ENCODE data around the gene PHLDB1.
"Not testable (repeated sequence)": the region's sequence is repeated elsewhere in the genome, so short reads cannot be mapped to it uniquely, and the experiment has no call there.

Gene PHLDB1

DNA sequence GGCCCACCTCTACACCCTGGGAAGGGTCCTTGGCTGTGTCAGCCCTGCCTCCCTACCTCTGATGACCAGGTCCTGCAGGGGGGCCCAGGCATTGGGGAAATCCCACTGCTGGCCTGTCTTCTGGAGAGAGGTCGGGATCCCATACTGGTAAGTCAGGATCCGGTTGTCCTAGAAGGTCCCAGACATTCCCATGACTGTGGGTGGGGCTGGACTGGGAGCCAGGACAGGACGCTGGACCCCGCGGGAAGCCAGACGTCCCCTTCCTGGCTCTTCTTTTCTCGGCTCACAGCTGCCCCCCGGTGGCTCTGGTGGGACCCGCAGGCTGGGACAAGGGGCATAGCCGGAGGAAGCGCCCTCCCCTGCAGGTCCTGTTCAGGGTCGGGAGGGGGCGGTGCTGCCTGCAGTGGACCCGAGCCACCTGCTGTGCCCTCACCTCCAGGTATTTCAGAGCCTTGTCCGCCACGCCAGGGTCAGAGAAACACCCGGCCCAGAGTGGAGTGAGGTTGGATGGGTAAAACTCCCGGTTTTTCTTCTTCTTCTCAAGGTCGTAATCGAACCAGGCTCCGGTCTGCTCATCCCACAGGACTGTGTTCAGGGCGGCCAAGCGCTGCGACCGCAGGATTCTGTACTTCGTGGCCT is 52.0 kb downstream of the PHLDB1 start:
- peak; percentile 71 for DNase-seq (ENCODE audit: low read depth)

DNA sequence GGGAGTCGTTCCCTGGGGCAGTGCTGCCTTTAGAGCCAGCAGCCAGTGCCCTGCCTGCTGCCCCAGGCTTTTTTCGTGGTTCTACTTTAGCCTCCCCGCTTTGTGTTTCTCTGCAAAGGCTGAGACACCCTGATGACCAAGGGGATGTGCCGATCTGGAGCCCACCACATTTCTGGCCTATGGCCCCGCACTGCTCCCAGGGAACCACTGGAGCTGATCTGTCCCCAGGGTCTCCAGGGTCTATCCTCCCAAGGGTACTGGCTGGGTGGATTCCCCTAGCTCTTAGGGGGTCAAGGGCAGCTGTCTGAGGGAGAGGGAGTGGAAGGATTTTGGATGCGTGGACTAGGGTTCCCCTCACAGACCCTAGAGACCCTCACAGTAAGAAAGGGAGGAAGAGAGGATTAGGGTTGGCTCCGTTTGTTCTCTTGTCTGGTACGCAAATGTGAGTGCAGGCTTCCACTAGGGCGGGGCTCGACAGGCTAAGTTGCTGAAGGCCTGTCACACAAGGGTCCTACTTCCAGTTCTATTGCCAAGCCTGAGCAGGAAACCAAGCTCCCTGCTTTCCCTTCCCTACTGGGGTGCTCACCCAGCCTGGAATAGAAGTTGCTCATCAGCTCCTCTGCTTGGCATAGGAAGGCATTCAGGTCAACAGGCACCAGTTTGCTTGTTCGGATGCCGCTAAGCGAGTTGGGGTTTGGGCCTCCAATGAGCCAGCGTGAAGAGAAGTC is 52.7 kb downstream of the PHLDB1 start:
- no peak for DNase-seq (ENCODE audit: low read depth)

DNA sequence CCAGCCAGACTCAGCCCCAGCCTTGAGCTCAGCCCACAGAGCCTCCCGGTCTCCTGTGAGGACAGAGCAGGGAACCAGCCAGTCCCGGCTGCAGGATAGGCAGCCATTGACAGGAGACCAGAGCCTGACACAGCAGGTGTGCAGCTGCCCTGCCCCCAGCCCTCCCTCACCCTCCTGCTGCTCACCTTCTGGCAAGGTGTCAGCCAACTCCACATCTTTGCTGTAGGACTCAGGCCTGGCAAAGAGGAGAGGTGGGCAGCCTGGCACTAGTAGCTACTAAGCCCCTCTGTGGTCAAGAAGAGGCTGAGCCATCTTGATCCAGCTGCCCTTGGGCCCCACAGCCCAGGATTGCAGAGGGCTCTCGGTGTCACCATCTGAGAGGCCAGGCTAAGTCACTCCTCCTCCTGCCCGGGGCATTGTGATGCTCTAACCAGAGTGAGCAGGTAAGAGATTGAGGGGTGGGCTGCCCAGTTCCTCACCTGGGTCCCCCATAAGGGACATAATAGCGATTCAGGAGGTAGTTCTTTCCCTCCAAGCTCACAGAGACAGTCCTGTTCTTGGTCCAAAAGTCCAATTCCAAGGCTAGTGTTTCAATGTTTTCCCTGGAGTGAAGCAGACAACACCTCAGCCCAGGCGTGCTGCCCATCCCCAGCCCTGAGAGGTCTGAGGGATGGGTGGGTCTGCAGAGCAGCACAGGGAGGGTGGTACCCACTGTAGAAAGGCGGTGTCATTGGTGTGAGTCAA is 53.4 kb downstream of the PHLDB1 start:
- no peak for DNase-seq (ENCODE audit: low read depth)

DNA sequence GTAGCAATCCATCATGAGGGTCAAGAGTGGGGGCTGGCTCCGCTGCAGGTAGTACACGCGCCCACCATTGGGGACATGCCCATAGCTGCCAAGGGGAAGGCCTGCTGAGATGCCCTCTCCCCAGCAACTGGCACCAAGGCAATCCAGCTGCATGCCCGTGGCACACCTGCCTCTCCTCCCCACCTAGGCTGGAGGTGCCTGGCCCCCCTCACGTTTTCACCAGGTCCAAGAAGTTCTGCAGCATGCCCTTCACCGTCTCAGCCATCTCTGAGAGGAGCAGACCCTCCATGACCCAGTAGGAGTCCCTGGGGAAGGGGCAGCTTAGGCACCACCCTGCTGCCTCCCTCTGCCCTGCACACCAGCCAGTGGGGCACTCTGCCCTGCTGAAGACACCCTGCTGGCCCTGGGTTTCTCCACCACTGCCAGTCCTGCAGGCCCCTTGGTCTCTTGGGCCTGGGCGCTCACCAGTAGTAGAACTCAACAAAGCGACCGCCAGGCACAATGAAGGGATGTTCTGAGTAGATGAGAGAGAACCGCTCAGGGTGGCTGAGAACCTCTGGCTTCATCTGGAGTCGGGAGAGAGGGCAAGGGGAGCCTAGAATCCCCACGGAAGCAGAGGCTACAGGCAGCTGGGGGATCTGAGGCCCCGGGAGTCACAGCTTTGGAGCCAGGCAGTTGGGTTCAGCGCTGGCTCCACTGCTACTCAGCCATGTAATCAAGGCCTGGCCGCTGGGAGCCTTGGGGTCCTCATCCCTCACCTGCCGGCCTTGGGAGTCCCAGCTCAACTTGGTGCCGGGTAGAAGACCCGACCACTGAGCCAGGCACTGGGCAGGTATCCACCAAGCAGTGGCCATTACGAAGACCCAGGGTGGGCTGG is 54.2 kb downstream of the PHLDB1 start:
- no peak for DNase-seq (ENCODE audit: low read depth)

DNA sequence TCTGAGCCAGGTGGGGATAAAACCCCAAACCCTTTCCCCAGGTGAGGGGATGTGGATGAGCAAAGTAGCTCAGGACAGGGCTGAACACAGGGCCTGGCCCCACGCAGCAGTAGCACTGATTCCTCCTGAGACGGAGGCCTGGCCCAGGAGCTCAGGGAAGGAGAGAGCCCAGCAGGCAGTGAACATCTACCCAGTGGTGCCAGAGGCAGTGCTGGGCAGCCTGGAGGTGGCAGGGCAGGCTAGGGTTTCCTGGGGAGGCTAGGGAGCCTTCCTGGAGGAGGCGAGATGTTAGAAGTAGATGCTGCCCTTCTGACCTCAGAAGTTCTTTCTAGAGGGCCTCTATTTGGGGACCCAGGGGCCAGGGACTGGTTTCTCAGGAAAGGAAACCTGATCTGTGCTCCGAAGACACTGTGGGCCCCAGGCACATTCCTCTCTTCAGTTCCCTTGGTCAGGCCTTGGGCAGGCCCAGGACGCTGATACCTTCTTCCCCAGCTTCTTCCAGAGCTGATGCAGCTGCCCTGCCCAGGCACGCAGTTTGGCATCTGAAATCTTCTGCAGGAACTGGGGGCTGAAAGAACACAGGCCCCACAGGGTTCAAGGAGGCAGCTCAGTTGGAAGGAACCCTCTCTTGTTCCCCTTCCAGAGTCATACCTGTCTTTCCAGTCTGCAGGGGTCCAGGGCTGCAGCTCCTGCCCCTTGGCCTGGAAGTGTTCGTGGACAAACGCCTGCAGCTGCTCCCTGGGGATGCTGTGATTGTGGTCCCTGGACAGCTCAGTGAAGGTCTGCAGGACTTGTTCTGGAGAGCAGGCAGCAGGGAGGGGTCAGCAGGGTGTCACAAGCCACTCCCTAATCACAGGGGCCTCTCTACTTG is 55.2 kb downstream of the PHLDB1 start:
- DNase-seq (ENCODE audit: low read depth) = no peak

DNA sequence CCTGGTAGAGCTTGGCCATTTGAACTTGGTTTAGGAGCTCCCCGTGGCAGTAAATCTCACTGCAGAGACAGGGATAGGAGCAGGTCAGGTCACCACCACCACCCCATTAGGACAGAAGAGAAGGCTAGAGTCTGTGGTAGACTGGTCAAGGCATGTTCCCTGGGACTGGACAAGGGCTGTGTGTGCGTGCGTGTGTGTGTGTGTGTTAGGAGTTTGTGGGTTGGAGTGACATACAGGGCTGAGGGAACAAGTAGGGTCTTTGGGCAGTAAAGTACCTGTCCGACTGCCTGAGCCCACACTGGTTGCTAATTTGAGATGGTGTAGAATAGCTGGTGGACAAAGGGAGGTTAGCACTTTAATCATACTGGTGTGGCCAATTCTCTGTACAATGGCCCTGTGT is 56.0 kb downstream of the PHLDB1 start:
- no peak for DNase-seq (ENCODE audit: low read depth)

DNA sequence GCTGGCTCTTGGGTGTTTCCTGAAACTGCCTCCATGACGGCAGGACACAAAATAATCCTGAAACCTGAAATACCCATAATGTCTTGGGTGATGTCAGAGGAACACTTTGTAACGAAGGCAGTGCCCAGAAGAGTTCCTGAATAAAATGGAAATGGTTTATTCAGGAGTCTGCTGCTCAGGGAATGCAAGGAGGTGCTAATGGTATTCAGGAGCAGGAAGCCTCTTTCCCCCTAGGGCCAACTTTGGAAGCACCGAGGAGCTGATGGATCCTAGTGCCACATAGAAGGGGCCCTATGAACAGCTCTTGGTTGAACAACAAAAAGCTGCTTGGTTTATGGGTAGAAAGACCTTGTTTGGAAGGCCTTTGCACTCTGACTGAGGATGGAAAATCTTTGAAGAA is 56.5 kb downstream of the PHLDB1 start:
- no peak for DNase-seq (ENCODE audit: low read depth)

DNA sequence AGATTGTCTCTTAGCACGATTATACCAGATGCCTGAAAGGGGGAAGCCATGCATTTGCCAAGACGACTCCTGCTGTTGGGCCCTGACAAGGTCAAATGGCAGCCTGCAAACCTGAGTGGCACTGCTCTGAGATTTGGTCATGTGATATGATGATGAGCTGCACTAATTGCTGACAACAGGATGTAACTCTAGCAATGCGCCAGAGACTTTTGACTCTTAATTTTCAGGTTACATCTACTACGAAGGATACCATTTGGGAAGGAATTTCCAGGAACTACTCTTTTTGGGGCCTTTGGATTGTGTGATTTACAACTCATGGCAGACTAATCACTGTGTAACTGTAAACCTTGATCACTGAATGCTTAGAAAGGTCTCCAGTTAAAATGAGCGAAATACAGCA is 59.0 kb downstream of the PHLDB1 start:
- no peak for DNase-seq (ENCODE audit: low read depth)

DNA sequence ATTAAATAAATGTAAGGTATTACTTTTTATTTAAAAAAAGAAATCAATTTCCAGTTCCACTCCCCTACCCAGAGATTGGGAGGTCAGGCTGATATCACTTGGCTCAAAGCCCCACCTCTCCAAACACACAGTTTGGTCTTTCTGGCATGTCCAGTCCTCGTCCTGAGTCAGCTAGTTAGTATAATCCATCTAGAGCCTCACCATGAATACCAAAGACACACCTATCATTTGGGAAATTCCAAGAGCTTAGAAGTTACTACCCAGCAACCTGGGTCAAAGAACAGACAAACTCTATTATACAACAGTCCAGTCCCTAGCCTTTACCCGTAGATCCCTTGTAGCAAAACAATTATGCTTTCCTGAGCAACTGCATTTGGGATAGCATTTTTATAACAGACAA is 62.6 kb downstream of the PHLDB1 start:
- no peak for DNase-seq (ENCODE audit: low read depth)

DNA sequence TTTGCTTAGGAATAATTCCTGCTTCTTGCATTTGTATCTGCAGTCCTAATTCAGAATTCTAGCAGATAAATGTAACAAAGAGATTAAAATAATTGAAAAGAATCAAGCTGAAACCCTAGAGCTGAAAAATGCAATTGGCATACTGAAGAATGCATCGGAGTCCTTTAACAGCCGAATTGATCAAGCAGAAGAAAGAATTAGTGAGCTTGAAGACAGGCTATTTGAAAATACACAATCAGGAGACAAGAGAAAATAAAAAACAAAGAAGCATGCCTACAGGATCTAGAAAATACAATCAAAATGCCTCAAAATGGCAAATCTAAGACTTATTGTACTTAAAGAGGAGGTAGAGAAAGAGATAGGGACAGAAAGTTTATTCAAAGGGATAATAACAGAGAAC is 63.8 kb downstream of the PHLDB1 start:
- DNase-seq (ENCODE audit: low read depth) = no peak

DNA sequence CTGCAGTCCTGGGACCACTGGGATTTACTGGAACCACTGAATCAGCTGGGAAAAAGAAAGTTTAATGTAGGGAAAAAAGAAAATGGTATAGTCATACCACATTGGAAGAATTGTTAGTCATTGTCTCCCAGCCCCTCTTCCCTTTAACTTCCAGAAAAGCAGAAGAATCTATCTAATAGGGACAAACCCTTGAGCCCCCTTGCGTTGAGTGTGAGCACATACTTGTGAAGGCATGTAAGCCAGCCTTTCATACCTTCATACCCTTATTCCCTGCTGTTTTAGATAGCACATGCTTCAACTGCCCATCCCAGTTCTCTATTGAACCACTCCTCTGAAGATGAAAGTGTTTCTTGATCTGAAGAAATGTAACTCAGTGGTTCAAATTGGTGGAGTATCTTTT is 65.4 kb downstream of the PHLDB1 start:
- no peak for DNase-seq (ENCODE audit: low read depth)

DNA sequence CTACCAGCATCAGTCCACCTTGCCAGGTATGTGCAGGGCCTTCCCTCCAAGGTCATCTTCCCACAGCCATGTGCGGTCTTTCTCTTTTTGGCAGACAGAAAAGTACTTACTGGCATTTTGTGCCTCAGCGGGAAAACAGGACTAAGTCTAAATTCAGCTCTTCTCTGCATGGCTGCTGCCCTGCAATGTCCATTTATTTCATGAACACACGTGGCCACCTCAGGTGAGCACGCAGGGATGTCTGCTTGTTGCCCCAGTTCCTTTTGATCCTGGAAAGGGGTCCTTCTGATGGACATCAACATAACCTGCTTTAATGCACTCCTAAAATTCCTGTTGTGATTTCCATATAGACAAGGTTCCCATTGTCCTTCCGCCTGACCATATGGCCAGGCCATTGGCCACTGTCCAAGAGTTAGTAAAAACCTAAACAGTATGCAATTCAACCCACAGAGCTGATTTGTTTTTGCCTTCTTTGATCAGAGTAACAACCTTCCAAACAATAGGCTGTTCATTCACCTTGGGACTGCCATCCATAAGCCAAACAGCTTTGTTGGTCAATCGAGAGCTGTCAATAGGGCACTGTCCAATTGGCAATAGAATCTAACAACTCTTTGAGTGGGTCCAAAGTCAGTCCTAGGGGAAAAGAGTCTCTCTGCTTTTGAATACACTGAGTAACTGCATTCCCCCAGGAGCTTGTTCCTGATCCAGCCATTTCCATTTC is 66.1 kb downstream of the PHLDB1 start:
- DNase-seq (ENCODE audit: low read depth) = no peak

DNA sequence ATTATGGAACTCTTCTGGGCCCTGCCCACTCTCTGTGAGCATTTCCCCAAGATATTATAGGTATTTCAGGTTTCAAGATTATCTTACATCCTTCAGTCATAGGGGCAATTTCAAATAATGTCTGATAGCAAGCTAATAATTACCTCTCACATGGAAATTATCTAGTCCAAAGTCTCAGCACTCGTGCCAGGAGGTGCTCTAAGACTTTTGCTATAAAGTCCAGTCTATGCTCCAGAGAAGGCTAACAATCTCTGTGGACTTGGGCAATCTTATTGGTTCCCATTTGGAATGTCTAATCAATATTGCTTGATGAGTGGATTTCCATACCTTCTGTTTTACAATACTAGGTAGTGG is 66.6 kb downstream of the PHLDB1 start:
- no peak for DNase-seq (ENCODE audit: low read depth)

DNA sequence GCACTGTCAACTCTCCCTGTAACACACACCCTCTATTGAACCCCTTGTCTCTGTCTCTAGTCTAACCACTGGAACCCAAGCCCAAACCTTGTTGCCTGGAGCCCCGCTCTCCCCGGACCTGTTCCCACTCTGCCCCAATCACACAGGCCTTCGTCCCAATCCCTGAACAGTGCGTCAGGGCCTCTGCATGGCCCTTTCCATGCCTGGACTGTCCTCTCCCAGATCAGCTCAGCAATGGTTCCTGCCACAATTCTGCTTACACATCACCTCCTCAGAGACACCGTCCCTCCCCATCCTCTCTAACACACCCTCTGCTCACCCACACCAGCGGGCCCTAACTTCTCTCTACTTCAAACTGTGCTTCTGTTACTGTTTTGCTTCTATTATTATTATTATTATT is 70.6 kb downstream of the PHLDB1 start:
- no peak for DNase-seq (ENCODE audit: low read depth)

DNA sequence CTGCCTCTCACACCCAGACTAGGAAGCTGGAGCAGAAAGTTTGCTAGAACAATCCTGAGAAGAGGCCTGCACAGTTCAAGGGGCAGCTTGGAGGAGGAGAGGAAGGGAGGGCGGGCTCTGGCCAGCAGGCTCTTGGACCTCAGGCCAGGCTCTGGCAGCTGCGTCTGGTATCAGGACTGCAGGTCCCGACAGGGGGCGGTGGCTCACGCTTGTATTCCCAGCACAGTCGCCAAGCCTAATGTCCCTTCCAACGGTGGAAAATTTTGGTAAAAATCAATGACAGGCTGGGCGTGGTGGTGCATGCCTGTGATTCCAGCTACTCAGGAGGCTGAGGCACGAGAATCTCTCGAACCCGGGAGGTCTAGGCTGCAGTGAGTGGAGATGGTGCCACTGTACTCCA is 71.5 kb downstream of the PHLDB1 start:
- not testable (repeated sequence) for DNase-seq (ENCODE audit: low read depth)

DNA sequence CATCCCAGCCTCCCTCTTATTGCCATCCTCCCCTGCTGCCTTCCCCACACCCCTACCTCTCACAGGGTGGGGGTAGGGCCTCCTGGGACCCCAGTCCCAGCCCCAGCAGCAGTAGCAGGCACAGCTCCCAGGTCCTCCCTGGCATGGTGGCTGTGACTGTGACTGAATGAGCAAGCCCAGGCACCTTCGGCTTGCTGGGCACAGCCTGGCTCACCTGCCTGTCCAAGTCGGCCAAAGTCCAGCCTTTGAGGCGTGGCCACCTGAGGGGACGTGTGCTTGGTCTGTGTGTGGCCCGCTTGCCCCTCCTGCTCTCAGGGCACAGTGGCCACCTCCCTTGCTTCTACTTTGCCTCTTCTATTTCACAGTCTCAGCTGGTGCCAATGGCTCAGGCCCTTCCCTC is 72.1 kb downstream of the PHLDB1 start, which contains the start of gene TREH:
TREH (minus strand) TSS at position 168 of the 400 bp plus-strand sequence; CDS start at position 145, 23 bp downstream.
- no peak for DNase-seq (ENCODE audit: low read depth)

DNA sequence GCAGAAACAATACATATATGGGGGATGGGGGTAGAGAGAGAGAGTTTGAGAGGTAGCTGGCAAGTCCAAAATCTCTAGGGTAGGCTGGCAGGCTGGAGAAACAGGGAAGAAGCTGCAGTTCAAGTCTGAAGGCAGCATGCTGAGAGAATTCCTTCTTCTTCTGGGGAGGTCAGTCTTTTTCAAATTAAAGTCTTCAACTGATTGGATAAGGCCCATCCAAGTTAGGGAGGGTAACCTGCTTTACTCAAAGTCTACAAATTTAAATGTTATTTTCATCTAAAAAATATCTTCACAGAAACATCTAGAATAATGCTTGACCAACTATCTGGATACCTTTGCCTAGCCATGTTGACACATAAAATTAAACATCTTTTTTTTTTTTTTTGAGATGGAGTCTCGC is 75.0 kb downstream of the PHLDB1 start:
- no peak for DNase-seq (ENCODE audit: low read depth)

DNA sequence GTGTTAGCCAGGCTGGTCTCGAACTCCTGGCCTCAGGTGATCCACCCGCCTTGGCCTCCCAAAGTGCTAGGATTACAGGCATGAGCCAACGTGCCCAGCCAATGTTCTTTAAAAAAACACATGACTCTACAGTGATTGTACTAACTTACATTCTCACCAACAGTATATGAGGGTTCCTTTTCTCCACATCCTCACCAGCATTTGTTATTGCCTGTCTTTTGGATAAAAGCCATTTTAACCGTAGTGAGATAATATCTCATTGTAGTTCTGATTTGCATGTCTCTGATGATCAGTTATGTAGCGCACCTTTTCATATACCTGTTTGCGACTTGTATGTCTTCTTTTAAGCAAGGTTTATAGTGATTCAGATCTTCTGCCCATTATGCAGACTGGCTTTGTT is 75.5 kb downstream of the PHLDB1 start:
- not testable (repeated sequence) for DNase-seq (ENCODE audit: low read depth)

DNA sequence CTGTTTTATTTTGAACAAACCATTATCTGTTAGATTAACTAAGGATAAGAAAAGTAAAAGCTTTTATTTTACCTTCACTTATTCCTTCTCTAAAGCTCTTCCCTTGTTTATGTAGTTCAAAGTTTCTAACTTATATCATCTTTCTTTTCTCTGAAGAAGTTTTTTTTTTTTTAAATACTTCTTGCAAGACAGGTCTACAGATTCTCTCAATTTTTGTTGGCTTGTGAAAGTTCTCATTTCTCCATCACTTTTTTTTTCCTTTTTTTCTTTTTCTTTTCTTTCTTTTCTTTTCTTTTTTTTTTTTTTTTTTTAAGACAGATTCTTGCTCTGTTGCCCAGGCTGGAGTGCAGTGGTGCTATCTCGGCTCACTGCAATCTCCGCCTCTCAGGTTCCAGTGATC is 76.8 kb downstream of the PHLDB1 start:
- no peak for DNase-seq (ENCODE audit: low read depth)

DNA sequence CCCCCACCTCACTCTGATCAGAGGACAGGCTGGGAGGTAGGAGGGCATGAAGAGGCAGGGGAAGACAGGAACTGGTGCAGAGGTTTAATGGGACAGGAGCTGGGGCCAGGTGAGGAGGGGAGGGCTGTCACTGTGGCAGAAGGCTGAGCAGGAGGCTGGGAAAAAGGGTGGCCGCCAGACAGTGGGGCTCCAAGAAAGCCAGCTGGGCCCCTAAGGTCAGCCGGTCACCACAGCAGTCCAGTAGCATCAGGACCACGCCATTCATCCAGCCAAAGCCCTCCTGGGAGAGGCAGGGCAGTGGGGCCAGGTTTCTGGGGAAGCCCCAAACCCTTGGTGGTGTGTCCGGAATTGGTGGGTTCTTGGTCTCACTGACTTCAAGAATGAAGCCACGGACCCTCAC is 80.5 kb downstream of the PHLDB1 start:
- no peak for DNase-seq (ENCODE audit: low read depth)

DNA sequence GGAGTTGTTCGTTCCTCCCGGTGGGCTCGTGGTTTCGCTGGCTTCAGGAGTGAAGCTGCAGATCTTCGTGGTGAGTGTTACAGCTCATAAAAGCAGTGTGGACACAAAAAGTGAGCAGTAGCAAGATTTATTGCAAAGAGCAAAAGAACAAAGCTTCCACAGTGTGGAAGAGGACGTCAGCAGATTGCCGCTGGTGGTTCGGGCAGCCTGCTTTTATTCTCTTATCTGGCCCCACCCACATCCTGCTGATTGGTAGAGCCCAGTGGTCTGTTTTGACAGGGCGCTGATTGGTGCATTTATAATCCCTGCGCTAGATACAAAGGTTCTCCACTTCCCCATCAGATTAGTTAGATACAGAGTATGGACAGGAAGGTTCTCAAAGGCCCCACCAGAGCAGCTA is 80.9 kb downstream of the PHLDB1 start:
- DNase-seq (ENCODE audit: low read depth) = not testable (repeated sequence)

All from iris pigment epithelial cell (primary cell).